ENCODE measurements around the gene ADRM1. TPM values are rescaled to one million over a fixed set of nuclear protein-coding genes. Genes with fewer than 3 reads are reported as not detected.

Gene ADRM1
- total RNA-seq, 2 experiments from 2014 or later, result 92.8 to 103 TPM

DNA sequence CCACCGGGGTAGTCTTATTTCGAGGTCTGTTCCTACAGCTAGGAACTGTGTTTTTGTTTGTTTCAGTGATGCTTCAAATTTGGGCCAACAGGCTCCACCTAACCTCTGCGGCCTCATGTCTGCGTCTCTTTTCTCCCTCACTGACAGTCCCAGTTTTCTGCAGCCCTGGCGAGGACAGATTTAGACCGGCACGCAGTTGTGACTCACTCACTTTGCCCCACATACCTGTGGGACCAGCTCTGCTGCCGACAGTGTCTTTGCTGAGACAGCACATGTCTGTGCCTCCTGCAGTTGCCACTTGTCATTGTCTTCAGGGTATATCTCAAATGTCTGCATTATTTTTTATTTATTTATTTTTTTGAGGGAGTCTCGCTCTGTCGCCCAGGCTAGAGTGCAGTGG is 35.3 kb upstream of the ADRM1 start:
- CTCF ChIA-PET, result interaction anchor here (1.3 kb wide), 1 partner anchor 10 kb away, joined by 3 read pairs; no protein-coding TSS in a partner anchor
- POLR2A ChIA-PET, result no interaction called here

DNA sequence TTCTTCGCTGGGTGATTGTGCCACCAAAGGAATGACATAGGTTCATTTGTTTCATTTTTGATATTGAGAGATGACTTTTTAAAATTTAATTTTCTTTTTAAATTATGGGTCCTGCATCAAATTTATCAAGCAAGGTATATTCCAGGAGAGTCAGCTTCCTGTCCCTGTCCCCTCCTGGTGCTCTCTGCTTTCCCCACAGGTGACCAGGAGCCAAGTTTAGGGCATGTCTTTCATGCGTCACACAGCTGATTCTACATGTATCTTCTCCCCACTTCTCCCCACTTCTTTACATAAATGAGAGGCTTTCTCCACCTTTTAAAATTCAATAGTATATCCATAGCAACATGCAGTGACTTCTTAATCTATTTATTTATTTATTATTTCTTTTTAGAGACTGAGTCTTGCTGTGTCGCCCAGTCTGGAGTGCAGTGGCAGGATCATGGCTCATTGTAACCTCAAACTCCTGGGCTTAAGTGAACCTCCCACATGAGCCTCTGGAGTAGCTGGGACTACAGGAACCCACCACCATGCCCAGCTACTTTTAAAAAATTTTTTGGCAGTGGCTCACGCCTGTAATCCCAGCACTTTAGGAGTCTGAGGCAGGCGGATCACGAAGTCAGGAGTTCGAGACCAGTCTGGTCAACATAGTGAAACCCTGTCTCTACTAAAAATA is 34.4 kb upstream of the ADRM1 start:
- POLR2A ChIA-PET, result no interaction called here
- no peaks in the 10 kb centered on the region for H3K4me1 Mint-ChIP-seq
- H3K27me3 Mint-ChIP-seq, result no peaks in the 10 kb centered on the region
- no peak for DNase-seq
- CTCF ChIA-PET, result interaction anchor here (0.6 to 1.3 kb wide), 2 partner anchors 9 to 57 kb away, joined by 3 read pairs; no protein-coding TSS in a partner anchor
- H3K27ac Mint-ChIP-seq, result no peak overlapping the region
- H3K4me3 Mint-ChIP-seq, result no peak overlapping the region
- no peak for ATAC-seq
- H3K9me3 Mint-ChIP-seq (ENCODE audit: low read depth), result no peaks in the 10 kb centered on the region
- peaks cover 19% of the 10 kb centered on the region for H3K36me3 Mint-ChIP-seq (ENCODE audit: low read depth)
- intact Hi-C loops (cut with DNase I, micrococcal nuclease), result no loop called here

More for the DNA sequence above, 35.3 kb upstream of the ADRM1 start:
- no peaks in the 10 kb centered on the region for H3K27me3 Mint-ChIP-seq
- H3K36me3 Mint-ChIP-seq (ENCODE audit: low read depth), result peaks cover 18% of the 10 kb centered on the region
- H3K27ac Mint-ChIP-seq, result no peak overlapping the region
- DNase-seq, result no peak
- ATAC-seq, result no peak
- no peak overlapping the region for H3K4me3 Mint-ChIP-seq
- H3K9me3 Mint-ChIP-seq (ENCODE audit: low read depth), result no peaks in the 10 kb centered on the region
- no peaks in the 10 kb centered on the region for H3K4me1 Mint-ChIP-seq
- intact Hi-C loops (cut with DNase I, micrococcal nuclease), result no loop called here

DNA sequence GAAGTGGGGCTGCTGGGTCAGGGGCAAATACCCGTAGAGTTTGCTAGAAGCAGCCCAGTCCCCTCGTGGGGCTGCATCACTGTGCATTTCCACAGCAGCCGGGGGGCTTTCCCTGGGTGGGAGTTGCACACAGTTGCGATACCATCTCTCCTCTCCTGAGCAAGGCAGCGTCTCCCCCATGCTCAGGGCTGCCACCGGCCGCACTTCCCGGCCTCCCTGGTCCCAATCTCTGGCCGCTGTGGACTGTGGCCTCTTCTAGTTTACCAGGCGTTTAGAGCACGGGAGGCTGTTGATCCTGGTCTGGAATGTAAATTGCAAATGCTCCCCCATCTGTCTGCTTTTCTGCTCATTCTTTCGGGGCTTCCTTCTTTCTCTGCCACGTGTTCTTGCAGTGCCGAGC is 33.4 kb upstream of the ADRM1 start:
- no peak for DNase-seq
- no peak for ATAC-seq
- no peaks in the 10 kb centered on the region for H3K4me1 Mint-ChIP-seq
- H3K27ac Mint-ChIP-seq, result no peak overlapping the region
- H3K27me3 Mint-ChIP-seq, result no peaks in the 10 kb centered on the region
- POLR2A ChIA-PET, result no interaction called here
- H3K4me3 Mint-ChIP-seq, result no peak overlapping the region
- CTCF ChIA-PET, result no interaction called here
- H3K36me3 Mint-ChIP-seq (ENCODE audit: low read depth), result peaks cover 20% of the 10 kb centered on the region
- intact Hi-C loops (cut with DNase I, micrococcal nuclease), result no loop called here
- H3K9me3 Mint-ChIP-seq (ENCODE audit: low read depth), result no peaks in the 10 kb centered on the region

DNA sequence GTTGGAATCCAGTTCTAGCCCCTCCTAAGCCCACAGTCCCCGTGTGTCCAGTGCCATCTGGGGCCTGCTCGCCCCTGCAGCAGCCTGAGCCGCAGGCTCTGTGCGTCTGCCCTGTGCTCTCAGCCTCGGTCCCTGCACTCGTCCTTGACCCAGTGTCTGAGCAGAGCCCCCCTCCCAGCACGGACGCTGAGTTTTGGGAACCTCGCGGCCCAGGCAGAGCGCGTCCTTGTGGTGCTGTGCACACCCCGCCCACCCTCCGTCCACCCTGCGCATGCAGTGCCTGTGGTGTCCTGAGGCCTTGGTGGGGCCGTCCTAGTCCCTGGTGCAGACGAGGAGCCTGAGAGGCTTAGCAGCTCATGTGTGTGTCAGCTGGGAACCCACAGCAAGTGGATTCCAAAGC is 32.9 kb upstream of the ADRM1 start:
- POLR2A ChIA-PET, result no interaction called here
- Mint-ChIP-seq H3K9me3 (ENCODE audit: low read depth) (no peaks in the 10 kb centered on the region), H3K4me3 (no peak overlapping the region), H3K27ac (no peak overlapping the region), H3K36me3 (ENCODE audit: low read depth) (peaks cover 15% of the 10 kb centered on the region), H3K4me1 (no peaks in the 10 kb centered on the region), H3K27me3 (no peaks in the 10 kb centered on the region)
- CTCF ChIA-PET, result no interaction called here
- ATAC-seq (no peak), DNase-seq (no peak)
- intact Hi-C loops (cut with DNase I, micrococcal nuclease), result no loop called here

DNA sequence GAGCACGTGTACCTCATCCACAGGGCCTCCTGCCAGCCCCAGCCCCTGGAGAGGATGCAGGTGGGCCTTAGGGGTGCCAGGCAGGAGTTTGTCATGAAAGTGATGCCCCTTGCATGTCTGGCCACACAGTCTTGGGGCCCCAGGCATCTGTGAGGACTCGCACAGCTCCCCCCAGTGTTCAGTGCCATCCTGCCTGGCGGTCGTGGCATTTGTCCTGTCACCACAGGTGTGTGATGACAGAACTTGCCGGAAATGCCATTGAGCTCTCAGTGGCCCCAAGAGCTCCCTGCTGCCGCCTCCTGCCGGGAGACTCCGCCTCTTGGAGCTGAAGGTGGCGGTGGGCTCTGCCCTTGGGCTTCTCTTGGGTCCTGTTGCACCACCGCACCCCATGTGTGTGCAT is 30.6 kb upstream of the ADRM1 start:
- no peak for ATAC-seq

DNA sequence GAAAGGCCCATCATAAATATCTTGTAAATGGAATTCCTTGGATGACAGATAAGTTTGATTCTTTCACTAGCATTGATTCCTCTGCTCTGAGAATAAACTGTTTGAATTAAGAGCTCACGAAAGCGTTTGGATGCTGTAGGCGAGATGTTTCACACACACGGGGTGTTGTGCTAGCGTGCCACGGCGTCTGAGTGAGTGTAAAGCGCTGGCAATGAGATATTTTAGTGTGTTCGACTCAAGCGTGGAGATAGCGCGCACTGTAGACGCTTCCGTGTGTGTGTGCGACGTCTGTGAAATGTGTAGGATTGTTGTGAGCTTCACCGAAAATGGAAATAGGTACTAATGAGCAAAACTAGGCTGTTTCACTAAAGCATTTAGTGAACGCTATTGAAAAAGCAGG is 29.4 kb upstream of the ADRM1 start:
- H3K4me1 Mint-ChIP-seq, result no peaks in the 10 kb centered on the region
- DNase-seq (no peak), ATAC-seq (no peak)
- CTCF ChIA-PET, result no interaction called here
- H3K27ac Mint-ChIP-seq, result no peak overlapping the region
- POLR2A ChIA-PET, result no interaction called here
- H3K9me3 Mint-ChIP-seq (ENCODE audit: low read depth), result no peaks in the 10 kb centered on the region
- intact Hi-C loops (cut with DNase I, micrococcal nuclease), result no loop called here
- no peak overlapping the region for H3K4me3 Mint-ChIP-seq
- peaks cover 10% of the 10 kb centered on the region for H3K36me3 Mint-ChIP-seq (ENCODE audit: low read depth)
- no peaks in the 10 kb centered on the region for H3K27me3 Mint-ChIP-seq

More for the DNA sequence above, 30.6 kb upstream of the ADRM1 start:
- ChIA-PET CTCF (interaction anchor here (0.6 to 1.6 kb wide), 3 partner anchors 14 to 112 kb away, joined by 3 to 4 read pairs (median 4); no protein-coding TSS in a partner anchor), POLR2A (no interaction called here)
- Mint-ChIP-seq H3K36me3 (ENCODE audit: low read depth) (peaks cover 11% of the 10 kb centered on the region), H3K4me3 (no peak overlapping the region), H3K27me3 (no peaks in the 10 kb centered on the region), H3K9me3 (ENCODE audit: low read depth) (no peaks in the 10 kb centered on the region), H3K4me1 (no peaks in the 10 kb centered on the region), H3K27ac (no peak overlapping the region)
- DNase-seq, result peak; percentile 12
- intact Hi-C loops (cut with DNase I, micrococcal nuclease), result no loop called here

DNA sequence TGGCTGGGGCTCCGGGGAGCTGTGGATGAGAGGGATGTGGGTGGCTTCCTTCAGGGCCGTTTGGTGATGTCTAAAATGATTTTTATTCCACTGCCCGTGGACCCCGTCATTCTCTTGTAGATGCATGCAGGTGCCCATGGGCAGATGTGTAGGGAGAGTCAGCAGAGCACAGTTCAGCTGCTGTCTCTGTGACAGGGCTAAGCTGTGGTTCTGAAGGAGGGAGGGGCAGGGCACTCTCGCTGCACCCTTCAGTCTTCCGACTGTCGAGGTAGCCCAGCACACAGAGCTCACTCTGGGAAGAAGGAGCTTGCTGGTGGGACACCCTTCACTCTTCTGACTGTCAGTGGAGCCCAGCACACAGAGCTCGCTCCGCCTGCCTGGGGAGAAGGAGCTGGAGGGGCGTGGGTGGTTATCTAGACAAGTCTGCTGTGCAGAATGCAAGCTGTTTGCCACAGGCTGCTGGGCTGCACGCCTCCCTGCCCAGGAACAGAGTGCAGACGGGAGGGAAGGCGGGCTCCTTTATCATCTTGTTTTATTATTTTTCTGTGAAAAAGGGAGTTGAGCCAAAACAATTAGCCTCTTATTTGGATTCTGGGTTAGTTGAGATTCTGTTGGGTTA is 28.4 kb upstream of the ADRM1 start:
- no peaks in the 10 kb centered on the region for H3K4me1 Mint-ChIP-seq
- DNase-seq (no peak), ATAC-seq (no peak)
- H3K4me3 Mint-ChIP-seq, result no peak overlapping the region
- CTCF ChIA-PET, result no interaction called here
- H3K27ac Mint-ChIP-seq, result peak overlapping the region; percentile 13
- H3K36me3 Mint-ChIP-seq (ENCODE audit: low read depth), result peaks cover 16% of the 10 kb centered on the region
- no peaks in the 10 kb centered on the region for H3K27me3 Mint-ChIP-seq
- no peaks in the 10 kb centered on the region for H3K9me3 Mint-ChIP-seq (ENCODE audit: low read depth)
- intact Hi-C loops (cut with DNase I, micrococcal nuclease), result no loop called here
- POLR2A ChIA-PET, result interaction anchor here (0.5 kb wide), 1 partner anchor 27 kb away, joined by 4 read pairs; no protein-coding TSS in a partner anchor

DNA sequence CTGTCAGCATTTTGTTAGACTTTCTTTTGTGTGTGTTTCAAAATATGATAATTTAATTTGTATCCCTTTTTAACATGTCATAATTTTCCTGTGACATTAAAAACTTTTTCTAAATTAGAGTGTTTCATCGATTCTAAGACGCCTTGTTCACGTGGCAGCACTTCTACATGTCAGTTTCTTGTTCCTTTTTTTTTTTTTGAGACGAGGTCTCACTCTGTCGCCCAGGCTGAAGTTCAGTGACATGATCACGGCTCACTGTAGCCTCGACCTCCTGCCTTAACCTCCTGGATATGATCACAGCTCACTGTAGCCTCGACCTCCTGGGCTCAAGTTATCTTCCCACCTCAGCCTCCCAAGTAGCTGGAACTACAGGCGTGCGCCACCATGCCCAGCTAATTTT is 27.6 kb upstream of the ADRM1 start:
- POLR2A ChIA-PET, result no interaction called here
- CTCF ChIA-PET, result interaction anchor here (0.7 kb wide), 1 partner anchor 249 kb away, joined by 3 read pairs; no protein-coding TSS in a partner anchor
- Mint-ChIP-seq H3K36me3 (ENCODE audit: low read depth) (peaks cover 17% of the 10 kb centered on the region), H3K4me3 (no peak overlapping the region), H3K4me1 (no peaks in the 10 kb centered on the region), H3K9me3 (ENCODE audit: low read depth) (no peaks in the 10 kb centered on the region), H3K27me3 (no peaks in the 10 kb centered on the region), H3K27ac (no peak overlapping the region)
- intact Hi-C loops (cut with DNase I, micrococcal nuclease), result no loop called here
- ATAC-seq (no peak), DNase-seq (no peak)

DNA sequence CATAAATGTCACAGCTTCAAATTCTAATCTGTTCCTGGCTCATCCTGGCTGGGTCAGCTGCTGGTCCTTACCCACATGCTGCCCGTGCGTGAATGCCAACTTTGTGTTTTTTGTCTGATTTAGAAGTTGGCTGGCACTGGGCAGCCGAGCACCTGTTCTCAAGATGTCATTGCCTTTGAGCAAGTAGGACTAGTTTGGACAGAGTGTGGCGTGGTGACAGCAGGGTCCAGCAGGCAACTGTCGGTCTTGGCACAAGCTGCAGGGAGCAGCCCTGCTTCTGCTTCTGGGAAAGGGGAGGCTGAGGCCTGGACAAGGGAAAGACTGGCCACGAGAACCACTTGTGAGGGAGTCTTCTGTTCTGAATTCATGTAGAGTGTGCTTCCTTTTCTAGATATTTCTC is 26.4 kb upstream of the ADRM1 start:
- intact Hi-C loops (cut with DNase I, micrococcal nuclease), result no loop called here
- CTCF ChIA-PET, result interaction anchor here (0.6 to 0.8 kb wide), 2 partner anchors 11 to 30 kb away, joined by 4 read pairs; no protein-coding TSS in a partner anchor
- Mint-ChIP-seq H3K27ac (no peak overlapping the region), H3K9me3 (ENCODE audit: low read depth) (no peaks in the 10 kb centered on the region), H3K4me1 (no peaks in the 10 kb centered on the region), H3K36me3 (ENCODE audit: low read depth) (peaks cover 20% of the 10 kb centered on the region), H3K4me3 (no peak overlapping the region), H3K27me3 (no peaks in the 10 kb centered on the region)
- ATAC-seq (no peak), DNase-seq (no peak)
- POLR2A ChIA-PET, result no interaction called here

DNA sequence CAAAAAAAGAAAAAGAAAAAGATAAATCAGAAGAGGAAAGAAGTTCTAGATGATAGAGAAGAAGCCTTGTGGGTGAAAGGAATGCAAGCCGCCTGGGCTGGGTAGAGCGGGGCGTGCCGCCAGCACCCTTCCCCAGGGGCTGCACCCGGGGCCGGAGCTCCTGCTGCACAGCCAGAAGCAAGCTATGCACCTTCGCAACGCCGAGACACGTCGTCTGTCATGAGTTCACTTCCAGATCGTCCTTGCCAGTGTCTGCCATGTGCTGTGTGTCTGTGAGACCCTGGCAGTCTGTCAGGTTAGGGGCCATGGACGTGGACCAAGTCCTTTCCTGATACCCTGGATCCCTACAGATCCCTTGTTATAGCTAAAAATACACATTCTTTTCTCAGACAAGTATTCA is 25.5 kb upstream of the ADRM1 start:
- H3K9me3 Mint-ChIP-seq (ENCODE audit: low read depth), result no peaks in the 10 kb centered on the region
- H3K27ac Mint-ChIP-seq, result no peak overlapping the region
- H3K36me3 Mint-ChIP-seq (ENCODE audit: low read depth), result peaks cover 22% of the 10 kb centered on the region
- intact Hi-C loops (cut with DNase I, micrococcal nuclease), result no loop called here
- H3K4me3 Mint-ChIP-seq, result no peak overlapping the region
- ATAC-seq (no peak), DNase-seq (no peak)
- ChIA-PET POLR2A (no interaction called here), CTCF (interaction anchor here (0.6 to 0.8 kb wide), 2 partner anchors 10 to 31 kb away, joined by 3 to 4 read pairs; no protein-coding TSS in a partner anchor)
- H3K27me3 Mint-ChIP-seq, result no peaks in the 10 kb centered on the region
- H3K4me1 Mint-ChIP-seq, result no peaks in the 10 kb centered on the region

DNA sequence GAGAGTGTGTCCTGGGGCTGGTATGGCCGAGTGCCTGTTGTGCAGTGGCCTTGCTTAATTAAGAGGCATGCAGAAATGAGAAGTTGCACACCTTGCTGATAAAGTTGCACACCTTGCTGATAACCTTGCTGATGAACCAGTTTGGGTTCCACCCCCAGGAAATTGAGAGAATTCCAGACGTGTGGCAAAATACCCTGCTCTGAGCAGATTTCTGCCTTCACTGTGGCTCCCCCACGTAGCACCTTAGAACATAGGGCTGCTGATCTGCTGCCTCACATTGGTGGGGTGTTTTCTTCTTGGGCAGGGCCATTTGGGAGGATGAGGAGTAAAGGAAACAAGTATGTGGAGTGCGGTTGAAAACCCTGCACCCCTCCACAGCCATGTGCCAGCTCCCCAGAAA is 22.5 kb upstream of the ADRM1 start:
- Mint-ChIP-seq H3K27me3 (no peaks in the 10 kb centered on the region), H3K4me1 (no peaks in the 10 kb centered on the region), H3K9me3 (ENCODE audit: low read depth) (no peaks in the 10 kb centered on the region), H3K27ac (no peak overlapping the region), H3K36me3 (ENCODE audit: low read depth) (peaks cover 18% of the 10 kb centered on the region), H3K4me3 (no peak overlapping the region)
- ChIA-PET POLR2A (no interaction called here), CTCF (no interaction called here)
- intact Hi-C loops (cut with DNase I, micrococcal nuclease), result no loop called here
- DNase-seq, result no peak
- ATAC-seq, result no peak
